Measurements from ENCODE around the gene FIGLA. TPM values are rescaled to one million over a fixed set of nuclear protein-coding genes. Genes with fewer than 3 reads are reported as not detected.

The FIGLA gene
- total and polyA plus RNA-seq, 8 donors = not detected

DNA sequence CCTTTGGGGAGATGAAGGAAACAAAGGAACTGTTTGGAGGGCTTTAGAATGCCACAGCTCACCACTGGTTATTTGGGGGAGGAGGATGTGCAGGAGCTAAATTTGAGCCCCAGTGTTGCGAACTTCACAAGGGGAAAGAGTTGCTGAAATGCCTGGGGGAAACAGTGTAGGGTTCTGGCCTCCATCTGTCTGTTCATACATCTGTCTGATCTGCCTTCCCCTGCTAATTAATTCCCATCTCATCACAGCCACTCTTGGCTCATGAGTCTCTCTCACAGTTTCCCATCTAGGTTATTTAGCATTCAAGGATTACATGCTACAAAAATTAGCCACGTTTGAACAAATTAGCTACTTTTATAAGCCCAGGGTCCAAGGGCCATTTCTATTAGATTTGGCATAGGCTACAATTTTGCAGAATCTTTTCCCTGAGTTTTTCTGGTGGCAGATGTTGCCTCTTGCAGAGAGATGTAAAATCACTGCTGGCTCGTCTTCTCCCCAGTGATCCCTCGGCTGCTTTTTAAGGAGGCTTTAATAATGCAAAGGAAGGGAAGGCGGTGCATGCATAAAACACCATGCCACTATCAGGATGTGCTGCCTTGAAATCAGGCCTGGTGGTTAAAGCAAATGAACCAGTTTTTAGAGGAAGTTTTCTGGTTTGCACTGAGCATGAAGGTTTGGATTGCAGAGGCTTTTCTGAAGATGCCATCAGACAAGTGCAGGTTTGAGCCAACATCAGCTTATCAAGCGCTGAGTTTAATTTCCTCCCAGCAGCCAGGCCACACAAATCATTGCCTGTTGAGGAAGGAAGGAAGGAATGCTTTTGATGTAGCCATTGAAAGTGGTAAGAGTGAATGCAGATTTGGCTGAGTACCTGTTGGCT, 57.4 kb downstream of the FIGLA start:
- intact Hi-C loops (cut with DNase I) = no loop called here
- no peaks in the 10 kb centered on the region for H3K4me1 ChIP-seq
- no peaks in the 10 kb centered on the region for H3K9me3 ChIP-seq
- no peak overlapping the region for H3K27ac ChIP-seq
- no peak for TF ChIP-seq CTCF (IDR thresholded peaks at IDR 0.05)
- ATAC-seq (no peak), DNase-seq (no peak)
- peaks cover 0 to 33% of the 10 kb centered on the region in 2 donors for H3K27me3 ChIP-seq
- H3K36me3 ChIP-seq = no peaks in the 10 kb centered on the region
- no peak overlapping the region for H3K4me3 ChIP-seq

DNA sequence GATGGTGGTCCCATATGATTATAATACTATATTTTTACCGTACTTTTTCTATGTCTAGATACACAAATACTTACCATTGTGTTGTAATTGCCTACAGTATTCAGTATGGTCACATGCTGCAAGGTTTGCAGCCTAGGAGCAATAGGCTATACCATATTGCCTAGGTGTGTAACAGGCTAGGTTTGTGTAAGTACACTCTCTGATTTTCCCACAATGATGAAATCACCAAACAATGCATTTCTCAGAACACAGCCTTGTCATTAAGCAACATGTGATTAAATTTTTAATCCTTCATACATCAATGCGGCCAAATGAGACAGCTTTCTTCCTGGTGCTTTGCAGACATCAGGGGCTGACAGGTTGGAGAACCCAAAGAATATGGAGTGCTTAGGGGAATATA, 59.7 kb downstream of the FIGLA start:
- intact Hi-C loops (cut with DNase I) = no loop called here
- H3K36me3 ChIP-seq = no peaks in the 10 kb centered on the region
- peaks cover 0 to 27% of the 10 kb centered on the region in 2 donors for H3K27me3 ChIP-seq
- ATAC-seq = no peak
- H3K4me1 ChIP-seq = no peaks in the 10 kb centered on the region
- no peaks in the 10 kb centered on the region for H3K9me3 ChIP-seq
- DNase-seq = no peak
- H3K4me3 ChIP-seq = no peak overlapping the region
- TF ChIP-seq CTCF (IDR thresholded peaks at IDR 0.05) = no peak
- no peak overlapping the region for H3K27ac ChIP-seq

DNA sequence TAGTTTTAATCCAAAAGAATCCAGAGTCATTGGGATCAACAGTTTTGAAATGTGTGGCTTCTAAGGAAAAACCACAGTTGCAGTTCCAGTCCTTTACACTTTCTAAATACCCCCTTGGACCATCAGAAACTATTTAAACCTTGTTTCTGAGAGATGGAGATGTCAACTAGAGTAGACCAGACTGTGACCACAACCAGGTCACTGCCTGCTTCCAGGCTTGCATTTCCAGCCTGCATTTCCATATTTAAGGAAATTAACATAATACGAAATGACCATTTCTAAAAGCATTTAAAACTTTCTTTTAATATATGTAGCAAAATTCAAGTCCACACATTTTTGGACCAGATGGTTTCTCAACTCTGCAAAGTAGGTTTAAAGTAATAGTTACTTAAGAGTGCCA, 60.8 kb downstream of the FIGLA start:
- DNase-seq = no peak
- no peak for ATAC-seq
- peaks cover 0 to 17% of the 10 kb centered on the region in 2 donors for H3K27me3 ChIP-seq
- no peak overlapping the region for H3K4me3 ChIP-seq
- no peaks in the 10 kb centered on the region for H3K9me3 ChIP-seq
- no peaks in the 10 kb centered on the region for H3K4me1 ChIP-seq
- no peak for TF ChIP-seq CTCF (IDR thresholded peaks at IDR 0.05)
- intact Hi-C loops (cut with DNase I) = no loop called here
- no peak overlapping the region for H3K27ac ChIP-seq
- no peaks in the 10 kb centered on the region for H3K36me3 ChIP-seq

- intact Hi-C loops (cut with DNase I) = no loop called here
- Histone ChIP-seq H3K27ac (no peak overlapping the region), H3K9me3 (no peaks in the 10 kb centered on the region), H3K27me3 (peaks cover 0 to 6% of the 10 kb centered on the region in 2 donors), H3K4me3 (no peak overlapping the region), H3K4me1 (no peaks in the 10 kb centered on the region), H3K36me3 (no peaks in the 10 kb centered on the region)
- DNase-seq = no peak
- TF ChIP-seq CTCF (IDR thresholded peaks at IDR 0.05) = no peak
- ATAC-seq = no peak
Measured at GRCh38 chr2:70728128-70728527, 62.3 kb downstream of the FIGLA start.

Other genes starting within 250 kb of the FIGLA start
- gene TGFA, start 236.8 kb downstream of the FIGLA start, total RNA-seq = 10 to 100 TPM; 12.1 to 15.6 TPM
- under 1 TPM; 0.33 to 0.99 (median 0.67) TPM for gene TGFA, start 236.8 kb downstream of the FIGLA start, polyA plus RNA-seq (ENCODE audit: insufficient read length in 6 of 6)
- gene ADD2, start 22.4 kb downstream of the FIGLA start, total RNA-seq = 10 to 100 TPM in 1 of 2 donors, under 1 TPM in 1; 0.92 to 12.2 TPM
- 10 to 100 TPM in 1 of 6 donors, 1 to 10 TPM in 5; 4.6 to 10.0 (median 6.5) TPM for gene ADD2, start 22.4 kb downstream of the FIGLA start, polyA plus RNA-seq (ENCODE audit: insufficient read length in 6 of 6)
- under 1 TPM; 0.20 to 0.31 TPM for gene CLEC4F, start 30.0 kb upstream of the FIGLA start, total RNA-seq
- under 1 TPM; 0.06 to 0.35 (median 0.11) TPM for gene CLEC4F, start 30.0 kb upstream of the FIGLA start, polyA plus RNA-seq (ENCODE audit: insufficient read length in 6 of 6)
- gene CD207, start 45.2 kb upstream of the FIGLA start, total RNA-seq = under 1 TPM; 0.13 to 0.73 TPM
- gene CD207, start 45.2 kb upstream of the FIGLA start, polyA plus RNA-seq (ENCODE audit: insufficient read length in 6 of 6) = under 1 TPM in 2 of 6 donors, not detected in 4; 0.07 to 0.17 TPM
- 1 to 10 TPM in 1 of 2 donors, under 1 TPM in 1; 0.71 to 1.3 TPM for gene VAX2, start 109.9 kb upstream of the FIGLA start, total RNA-seq
- 1 to 10 TPM; 1.2 to 2.4 (median 1.5) TPM for gene VAX2, start 109.9 kb upstream of the FIGLA start, polyA plus RNA-seq (ENCODE audit: insufficient read length in 6 of 6)
- under 1 TPM; 0.76 to 0.89 TPM for gene ATP6V1B1, start 145.3 kb upstream of the FIGLA start, total RNA-seq
- 1 to 10 TPM; 3.2 to 5.5 (median 4.9) TPM for gene ATP6V1B1, start 145.3 kb upstream of the FIGLA start, polyA plus RNA-seq (ENCODE audit: insufficient read length in 6 of 6)
- gene ANKRD53, start 188.0 kb upstream of the FIGLA start, total RNA-seq = under 1 TPM; 0.52 to 0.96 TPM
- gene ANKRD53, start 188.0 kb upstream of the FIGLA start, polyA plus RNA-seq (ENCODE audit: insufficient read length in 6 of 6) = 1 to 10 TPM; 2.1 to 4.7 (median 3.0) TPM
- gene TEX261, start 204.2 kb upstream of the FIGLA start, total RNA-seq = 10 to 100 TPM; 63.8 to 72.3 TPM
- 10 to 100 TPM; 45.8 to 60.5 (median 54.3) TPM for gene TEX261, start 204.2 kb upstream of the FIGLA start, polyA plus RNA-seq (ENCODE audit: insufficient read length in 6 of 6)